ENCODE data around the gene HDAC11. TPM values are rescaled to one million over a fixed set of nuclear protein-coding genes. Genes with fewer than 3 reads are reported as not detected.
"Not testable (repeated sequence)": the region's sequence is repeated elsewhere in the genome, so short reads cannot be mapped to it uniquely, and the experiment has no call there.

Gene HDAC11
- polyA plus RNA-seq, 5 donors: 14.8 to 21.5 (median 19.1) TPM

DNA sequence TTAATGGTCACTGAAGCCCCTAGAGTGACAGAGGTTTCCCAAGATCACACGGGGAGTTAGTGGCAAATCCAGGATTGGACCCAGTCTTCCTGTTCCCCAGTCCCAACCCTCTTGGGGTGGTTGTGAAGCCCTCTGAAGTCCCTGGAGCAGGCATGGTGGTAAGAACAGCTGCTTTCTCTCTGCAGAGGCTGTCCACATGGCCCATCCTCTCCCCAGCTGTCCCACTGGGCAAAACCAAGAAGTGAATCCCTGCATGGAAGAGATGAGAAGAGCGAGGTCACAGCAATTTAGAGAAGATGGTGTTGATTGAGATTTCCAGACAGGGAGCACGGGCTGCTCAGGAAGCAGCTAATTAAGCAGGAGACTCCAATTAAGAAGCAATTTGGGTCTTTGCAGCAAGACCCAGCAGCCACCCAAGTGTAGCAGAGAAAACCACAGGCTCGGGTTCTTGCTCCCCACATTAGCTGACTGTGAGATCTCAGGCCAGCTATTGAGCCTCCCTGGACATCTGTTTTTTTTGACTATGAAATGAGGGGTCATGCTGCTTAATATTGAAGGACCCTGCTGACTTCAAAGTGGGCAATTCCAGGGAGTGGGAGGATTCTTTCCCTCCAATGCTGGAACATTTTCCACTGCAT lies 14.8 kb upstream of the HDAC11 start:
- no peak for DNase-seq

DNA sequence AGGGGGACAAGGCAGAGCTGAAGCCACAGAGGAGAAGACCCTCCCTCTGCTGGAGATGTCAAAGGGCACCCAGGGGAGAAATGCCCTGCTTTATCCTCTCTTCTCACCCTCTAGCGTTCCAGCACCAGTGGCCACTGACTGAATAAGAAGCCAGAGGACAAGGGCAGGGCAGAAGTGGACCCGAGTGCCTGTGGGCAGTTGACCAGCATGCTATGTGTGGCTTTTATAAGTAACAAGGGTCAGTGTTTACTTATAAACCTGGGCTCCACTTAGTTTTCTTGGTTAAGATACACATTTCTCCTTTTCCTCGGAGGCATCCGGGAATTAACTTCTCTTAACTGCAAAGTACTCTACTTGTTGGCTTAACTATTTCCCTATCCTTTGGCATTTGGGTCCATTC lies 13.3 kb upstream of the HDAC11 start:
- DNase-seq: no peak

DNA sequence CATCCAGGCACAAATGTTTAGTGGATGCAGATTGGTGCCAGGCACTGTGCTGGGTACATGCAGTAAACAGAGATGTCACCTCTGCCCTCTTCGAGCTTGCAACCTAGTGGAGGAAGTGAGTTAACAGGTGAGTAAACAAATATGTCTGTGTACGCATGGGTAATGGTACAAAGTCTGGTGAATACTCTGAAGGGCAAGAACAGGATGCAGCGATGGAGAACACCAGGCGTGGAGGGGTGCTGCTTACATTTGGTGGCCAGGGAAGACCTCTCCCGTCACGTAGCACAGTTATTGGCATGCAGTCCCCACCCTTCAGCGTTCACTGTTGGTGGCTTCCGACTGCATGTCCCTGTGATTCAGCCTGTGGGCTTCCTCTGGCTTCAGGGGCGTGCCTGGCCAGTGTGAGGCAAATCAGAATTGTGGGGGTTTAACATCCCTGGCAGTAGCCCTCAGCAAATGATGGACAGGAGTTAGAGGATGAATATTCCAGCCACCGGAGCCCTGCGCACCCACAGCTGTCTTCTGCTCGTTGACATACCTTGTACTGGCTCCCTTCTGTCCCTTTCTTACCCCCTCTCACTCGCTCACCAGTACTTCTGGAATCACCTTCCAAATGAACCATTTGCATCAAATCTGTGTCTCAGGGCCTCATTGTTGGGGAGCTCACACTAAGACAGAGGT lies 9.1 kb upstream of the HDAC11 start:
- DNase-seq: no peak

DNA sequence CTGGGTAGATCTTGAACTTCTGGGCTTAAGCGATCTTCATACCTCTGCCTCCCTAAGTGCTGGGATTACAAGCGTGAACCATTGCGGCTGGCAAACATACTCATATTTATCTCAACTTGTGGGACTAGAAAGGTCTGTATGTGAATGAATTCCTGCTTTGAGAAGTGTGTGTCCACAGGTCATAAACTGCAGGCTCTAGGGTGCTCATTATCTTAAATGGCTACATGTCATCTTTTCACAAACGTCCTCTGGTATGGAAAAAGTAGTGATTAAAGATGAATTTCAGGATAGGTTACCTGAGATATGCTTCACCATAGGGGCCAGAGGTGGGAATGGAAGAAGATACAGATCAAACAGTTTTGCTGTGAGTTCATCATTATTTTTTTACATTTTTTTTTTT lies 7.8 kb upstream of the HDAC11 start:
- no peak for DNase-seq

DNA sequence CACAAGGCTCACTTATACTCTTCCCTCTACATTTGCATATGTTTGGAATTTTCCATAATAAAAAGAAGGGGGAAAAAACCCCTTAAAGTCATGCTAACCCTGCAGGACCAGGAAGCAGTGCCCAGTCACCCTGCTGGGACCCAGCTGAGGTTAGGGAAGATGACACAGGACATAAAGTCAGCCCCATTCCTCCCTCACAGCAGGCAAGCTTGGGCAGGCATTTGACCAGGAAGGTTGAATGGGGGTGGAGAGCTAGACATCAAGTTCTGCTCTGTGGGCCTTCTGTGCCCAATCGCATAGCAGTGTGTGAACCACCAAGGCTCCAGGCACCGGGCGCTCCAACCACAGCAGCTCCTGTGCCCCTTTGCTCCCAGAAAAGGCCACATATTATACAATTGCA lies 7.1 kb upstream of the HDAC11 start:
- no peak for DNase-seq

DNA sequence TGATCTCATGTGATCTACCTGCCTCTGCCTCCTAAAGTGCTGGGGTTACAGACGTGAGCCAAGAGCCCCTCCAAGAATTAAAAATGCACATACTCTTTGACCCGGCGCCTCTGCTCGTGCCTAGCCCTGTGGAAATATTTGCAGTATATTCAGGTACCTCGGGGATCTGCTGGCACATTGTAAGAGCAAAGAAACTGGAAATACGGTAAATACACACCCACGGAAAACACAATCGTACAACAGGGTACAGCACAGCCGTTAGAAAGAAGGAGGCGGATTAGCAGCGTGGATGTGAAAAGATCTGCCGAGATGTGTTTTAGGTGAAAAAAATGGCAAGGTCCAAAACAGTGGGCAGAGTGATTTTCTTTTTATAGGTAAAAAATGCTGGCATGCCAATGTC lies 6.1 kb upstream of the HDAC11 start:
- DNase-seq: no peak

DNA sequence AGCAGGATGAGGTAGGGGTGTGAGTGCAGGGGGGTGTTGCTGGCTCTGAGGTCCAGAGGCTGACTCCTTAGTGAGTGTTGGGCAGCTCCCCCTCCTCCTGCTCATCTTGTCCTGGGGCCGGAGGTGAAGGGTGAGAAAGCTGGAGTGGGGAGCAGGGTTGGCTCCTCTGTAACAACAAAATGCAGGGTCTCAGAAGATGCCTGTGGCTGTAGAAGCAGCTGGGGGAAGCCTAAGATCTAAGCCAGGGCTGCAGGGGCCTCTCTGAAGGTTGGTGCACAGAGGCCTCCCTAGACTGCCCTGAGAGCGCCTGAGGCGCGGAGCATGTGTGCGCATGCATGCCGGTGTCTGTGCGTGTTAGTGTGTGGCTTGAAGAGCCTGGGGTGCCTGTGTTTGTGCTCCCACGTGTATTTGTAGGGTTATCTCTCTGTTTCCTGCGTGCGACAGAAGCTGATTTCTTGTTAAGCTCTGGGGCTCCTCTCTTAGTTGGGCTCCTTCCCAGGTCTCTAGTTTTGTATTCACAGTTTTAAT lies 5.3 kb upstream of the HDAC11 start:
- no peak for DNase-seq

DNA sequence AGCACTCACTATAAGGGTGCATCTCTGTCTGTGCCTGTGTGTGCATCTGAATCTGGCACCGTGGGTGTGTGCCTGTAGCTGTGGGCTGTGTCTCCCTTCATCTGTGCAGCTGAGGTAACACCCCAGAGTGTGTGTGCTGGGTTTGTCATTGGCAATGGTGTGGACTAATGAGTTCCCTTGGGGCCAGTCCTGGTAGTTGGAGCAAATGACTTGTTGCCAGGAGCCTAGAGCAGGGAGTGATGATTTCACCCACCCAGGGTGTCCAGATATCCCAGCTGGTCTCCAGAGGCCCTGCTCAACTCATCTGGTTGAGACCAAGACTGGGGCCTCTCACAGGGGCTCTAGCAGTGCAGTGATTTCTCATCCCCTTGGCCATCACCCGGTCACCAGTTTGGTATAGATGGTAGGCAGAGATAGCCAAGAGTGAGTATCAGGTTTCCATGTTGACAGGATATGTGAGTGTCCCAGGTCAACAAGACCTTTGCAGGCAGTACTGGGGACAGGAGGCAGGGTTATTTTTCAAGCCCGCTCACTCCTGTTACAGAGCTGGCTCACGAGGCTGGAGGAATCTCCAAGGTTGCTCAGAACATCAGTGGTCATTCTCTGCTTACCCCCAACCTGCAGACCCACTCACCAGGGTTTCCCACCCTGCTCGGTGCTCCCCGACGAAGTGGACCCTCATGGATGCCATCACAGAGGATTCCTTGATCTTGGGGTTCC lies 4.1 kb upstream of the HDAC11 start:
- no peak for DNase-seq

DNA sequence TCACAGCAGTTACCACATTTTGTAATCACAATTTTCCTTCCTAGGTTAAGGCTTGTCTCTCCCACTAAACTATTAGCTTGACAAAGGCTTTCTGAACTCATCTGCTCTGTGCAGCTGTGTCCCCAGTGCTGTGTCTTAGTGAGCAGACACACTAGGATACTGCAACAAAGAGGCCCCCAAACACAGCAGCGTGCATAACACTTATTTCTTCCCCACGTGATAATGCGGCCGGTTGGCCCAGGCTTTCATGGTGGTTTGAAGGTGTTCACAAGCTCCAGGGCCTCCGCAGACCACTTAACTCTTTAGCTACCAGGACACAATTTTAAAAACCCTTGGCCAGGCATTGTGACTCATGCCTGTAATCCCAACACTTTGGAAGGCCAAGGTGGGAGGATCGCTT lies 2.2 kb upstream of the HDAC11 start:
- no peak for DNase-seq

DNA sequence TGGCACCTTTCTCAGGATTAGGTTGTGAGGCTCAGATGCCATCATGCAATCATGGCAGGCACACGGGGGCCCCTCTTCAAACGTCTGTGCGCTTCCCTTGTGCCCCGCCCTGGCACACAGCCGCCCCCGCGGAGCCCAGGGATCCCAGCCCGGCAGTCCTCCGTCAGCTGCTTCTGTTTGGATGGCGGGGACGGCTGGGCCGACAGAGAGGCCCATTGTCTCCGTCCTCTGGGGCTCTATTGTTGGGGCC lies 849 bp upstream of the HDAC11 start:
- no peak for DNase-seq

DNA sequence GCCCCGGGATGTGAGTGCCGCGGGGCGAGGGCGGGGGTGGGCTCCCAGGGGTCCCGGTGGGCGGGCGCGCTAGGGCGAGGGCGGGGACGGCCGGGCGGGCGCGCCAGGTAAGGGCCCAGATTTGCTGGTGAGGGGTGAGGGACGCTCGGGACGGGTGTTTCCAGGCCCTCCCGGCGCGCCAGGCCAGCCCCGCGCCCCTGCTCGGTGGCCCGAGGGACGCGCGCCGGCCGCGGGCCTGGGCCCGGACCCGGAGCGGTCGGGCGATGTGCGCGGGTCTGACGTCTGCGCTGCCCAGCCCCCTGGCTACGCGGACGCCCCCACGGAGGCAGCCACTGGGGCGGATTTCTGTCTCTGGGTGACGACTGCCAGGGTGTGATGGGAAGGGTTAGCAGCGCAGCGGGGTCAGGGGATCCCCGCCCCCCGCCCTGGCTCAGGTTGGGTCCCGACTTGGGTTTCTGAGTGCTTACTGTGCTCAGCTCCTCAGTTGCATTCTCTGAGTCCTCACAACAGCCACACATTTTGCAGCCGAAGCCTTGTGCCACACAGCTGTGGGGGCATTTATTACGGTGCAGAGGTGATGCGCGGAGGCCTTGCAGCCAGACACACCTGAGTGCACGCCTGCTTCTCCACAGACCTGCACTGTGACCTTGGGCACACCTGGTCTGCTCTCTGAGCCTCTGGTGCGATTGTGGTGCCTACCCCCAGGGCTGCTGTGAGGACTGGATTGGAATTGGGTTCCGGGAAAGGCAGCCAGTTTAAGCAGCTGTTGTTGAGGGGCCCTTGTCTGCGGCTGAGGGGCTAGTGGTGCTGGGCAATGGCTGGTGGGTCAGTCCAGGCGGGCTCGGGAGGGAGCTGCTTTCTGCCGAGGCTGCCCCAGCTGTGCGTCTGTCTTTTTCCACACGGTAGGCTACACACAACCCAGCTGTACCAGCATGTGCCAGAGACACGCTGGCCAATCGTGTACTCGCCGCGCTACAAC lies 523 bp downstream of the HDAC11 start:
- no peak for DNase-seq

DNA sequence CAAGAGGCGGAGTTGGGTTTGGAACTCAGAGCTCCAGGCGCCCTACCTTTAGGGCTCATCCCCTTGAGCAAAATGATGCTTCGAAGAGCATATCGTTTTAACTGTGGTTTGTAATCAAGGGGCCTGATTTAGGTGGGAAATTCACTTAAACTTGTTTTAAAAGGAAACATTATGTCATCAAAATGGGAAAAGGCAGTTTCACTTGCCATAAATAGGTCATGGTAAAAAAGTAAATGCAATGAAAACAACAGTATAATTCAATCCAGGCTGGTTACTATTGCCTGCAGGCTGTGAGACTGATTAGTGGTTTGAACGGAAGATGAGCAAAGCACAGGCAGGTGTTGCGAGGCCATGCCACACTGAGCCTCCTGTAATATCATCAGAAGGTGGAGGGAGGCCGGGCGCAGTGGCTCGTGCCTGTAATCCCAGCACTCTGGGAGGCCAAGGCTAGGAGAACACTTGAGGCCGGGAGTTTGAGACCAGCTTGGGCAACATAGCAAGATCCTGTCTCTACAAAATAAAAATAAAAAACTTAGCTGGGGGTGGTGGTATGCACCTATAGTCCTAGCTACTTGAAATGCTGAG lies 2.1 kb downstream of the HDAC11 start:
- DNase-seq: no peak

DNA sequence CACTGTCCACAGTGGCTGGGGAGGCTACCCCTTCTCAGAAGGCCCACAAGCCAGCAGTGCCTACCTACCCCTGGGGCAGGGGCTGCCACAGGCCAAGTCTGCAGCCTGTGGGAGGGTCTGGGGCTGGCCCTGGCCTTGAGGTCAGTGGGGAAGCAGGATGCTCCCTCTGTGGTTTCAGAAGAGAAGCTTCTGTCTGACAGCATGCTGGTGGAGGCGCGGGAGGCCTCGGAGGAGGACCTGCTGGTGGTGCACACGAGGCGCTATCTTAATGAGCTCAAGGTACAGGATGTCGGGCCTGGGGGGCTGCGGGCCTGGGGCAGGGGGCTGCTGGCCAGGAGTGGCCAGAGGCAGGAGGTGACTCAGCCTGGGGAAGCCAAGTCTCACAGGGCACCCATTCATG lies 3.2 kb downstream of the HDAC11 start:
- DNase-seq: no peak

DNA sequence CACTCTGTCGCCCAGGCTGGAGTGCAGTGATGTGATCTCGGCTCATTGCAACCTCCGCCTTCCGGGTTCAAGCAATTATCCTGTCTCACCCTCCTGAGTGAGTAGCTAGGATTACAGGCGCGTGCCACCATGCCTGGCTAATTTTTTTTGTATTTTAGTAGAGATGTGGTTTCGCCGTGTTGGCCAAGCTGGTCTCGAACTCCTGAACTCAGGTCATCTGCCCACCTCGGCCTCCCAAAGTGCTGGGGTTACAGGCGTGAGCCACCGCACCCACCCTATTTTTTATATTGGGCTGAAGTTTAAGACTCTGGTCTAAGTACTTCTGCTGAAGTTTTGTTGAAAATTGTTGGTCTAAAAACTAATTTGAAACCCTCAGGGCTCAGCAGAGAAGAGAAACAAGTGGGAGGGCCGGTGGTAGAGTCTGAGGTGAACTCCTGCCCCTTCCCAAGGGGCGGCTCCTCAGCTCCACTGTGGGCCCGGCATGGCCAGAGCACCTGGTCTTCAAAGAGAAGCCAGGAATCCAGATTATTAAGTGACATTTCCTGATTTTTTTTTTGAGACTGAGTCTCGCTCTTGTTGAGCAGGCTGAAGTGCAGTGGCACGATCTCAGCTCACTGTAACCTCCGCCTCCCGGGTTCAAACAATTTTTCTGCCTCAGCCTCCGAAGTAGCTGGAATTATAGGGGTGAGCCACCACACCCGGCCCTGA lies 4.0 kb downstream of the HDAC11 start:
- no peak for DNase-seq

DNA sequence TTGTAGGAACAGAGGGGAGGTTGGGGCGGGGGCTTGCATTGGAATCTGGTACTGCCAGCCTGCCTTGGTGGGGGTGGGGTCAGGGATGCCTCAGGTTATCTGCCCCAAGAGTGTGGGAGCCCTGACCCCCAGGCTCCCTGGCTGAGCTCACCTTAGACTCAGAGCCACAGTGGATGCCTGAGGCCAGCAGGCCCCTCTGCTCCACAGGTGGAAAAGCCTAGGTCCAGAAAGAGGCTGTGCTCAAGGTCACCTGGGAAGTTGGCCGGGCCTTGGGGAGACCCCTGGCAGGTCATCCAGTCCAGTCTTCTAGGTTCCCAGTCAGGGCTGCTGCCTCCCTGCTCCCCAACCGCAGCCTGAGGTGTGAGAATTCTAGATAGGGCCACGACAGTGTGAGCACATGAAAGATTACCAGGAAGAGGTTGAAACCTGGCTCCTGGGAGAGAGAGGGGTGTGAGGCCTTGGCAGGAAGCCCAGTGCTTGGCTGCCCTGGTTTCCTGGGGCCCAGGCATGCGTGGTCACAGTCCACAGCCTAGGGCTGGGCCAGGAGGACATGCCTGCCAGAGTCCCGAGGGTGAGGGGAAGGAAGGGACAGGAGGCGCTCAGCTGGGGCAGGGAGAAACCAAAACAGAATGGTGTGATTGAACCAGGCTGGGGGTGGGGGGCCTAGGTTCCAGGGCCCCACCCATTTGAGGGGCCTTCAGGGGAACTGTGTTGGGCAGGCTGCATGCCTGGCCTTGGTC lies 4.9 kb downstream of the HDAC11 start:
- DNase-seq: peak; percentile 67 to 71

DNA sequence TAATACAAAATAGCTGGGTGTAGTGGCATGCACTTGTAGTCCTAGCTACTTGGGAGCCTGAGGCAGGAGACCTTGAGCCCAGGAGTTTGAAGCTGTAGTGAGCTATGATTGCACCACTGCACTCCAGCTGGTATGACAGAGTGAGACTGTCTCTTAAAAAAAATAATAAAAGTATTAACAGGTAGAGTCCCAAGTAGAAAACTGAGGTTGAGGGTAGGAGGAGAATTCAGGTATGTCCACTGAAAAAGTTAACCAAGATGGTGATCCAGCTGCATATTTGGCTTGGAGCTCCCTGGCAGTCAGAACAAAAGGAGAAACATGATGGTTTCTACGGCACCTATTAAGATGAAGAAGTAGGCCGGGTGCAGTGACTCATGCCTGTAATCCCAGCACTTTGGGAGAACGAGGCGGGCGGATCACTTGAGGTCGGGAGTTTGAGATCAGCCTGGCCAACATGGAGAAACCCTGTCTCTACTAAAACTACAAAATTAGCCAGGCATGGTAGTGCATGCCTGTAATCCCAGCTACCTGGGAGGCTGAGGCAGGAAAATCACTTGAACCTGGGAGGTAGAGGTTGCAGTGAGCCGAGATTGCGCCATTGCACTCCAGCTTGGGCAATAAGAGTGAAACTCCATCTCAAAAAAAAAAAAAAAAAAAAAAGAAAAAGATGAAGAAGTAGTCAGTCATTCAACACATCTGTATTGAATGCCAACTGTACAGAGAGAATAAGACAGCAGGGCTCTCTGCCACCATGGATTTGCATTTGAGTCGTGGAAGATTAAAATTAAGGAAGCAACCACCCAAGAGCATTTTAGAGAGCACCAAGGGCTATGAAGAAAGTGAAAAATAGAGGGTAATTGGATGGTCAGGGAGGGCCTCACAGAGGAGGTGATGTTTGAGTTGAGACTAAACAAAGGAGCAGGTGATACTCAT lies 5.8 kb downstream of the HDAC11 start:
- DNase-seq: not testable (repeated sequence)

DNA sequence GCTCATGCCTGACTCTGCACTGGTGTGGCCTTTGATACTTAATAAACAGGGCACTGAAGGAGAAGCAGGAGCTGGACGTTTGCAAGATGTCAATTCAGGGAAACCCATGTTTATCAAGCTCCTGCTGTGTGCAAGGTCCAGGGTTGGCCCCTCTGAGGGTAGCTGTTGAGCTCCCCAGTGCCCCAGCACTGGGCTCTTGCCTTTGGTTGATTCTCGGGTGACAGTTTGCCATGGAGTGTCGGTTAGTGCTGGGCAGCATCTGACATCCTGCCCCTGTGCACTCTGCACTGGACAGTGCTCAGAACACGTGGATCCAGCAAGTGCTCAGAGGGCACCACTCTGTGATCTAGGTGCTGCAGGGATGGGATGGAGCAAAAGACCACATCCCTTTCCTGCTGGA lies 7.3 kb downstream of the HDAC11 start:
- DNase-seq: no peak

DNA sequence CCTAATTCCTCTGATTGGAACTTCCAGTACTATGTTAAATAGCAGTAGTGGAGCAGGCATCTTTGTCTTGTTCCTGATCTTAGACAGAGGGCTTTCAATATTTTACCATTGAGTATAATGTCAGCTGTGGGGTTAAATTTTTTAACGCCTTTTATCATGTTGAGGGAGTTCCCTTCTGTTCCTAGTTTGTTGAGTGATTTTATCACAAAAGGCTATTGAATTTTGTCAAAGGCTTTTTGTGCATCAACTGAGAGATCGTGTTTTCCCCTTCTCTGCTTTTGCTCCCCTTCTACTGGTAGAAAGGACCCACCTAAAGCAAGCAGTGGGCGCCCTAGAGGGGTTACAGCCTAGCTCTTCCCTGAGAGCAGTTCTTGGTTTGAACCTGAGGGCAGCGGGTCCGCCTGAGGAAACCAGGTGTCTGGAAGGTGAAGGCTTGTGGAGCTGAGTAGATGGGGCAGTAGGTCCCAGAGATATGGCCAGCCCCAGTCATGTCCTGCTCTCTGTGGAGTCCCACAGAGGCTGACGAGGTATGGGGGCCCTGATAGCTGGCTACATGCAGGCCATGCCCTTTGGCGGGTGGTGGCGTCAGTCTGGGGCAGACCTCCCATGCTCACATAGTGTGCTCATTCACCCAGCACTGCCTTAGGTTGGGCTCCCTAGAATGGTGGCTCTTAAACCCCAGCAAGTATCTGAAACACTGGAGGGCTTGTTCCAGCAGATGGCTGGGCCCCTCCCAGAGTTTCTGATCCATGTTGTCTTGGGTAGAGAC lies 11.3 kb downstream of the HDAC11 start:
- DNase-seq: no peak

Measured in right lung (tissue), 5 donors.